CD8-positive, alpha-beta memory T cell (primary cell): Measurements from ENCODE around the gene PACC1. TPM values are rescaled to one million over a fixed set of nuclear protein-coding genes. Genes with fewer than 3 reads are reported as not detected.

ENCODE experiments used
- CTCF ChIA-PET: fragments of 350-600 bp; sonication (Branson Sonifier 250); formaldehyde crosslinking; loops from one replicate; lab custom pipeline; 2021; ENCODE audit warnings: antibody characterized with exemption; lab: Charles Lee
- POLR2A ChIA-PET: fragments of 350-600 bp; sonication (Branson Sonifier 250); formaldehyde crosslinking; loops from one replicate; lab custom pipeline; 2021; ENCODE audit warnings: antibody characterized with exemption; lab: Charles Lee
- DNase-seq, 5 donors: peaks; one replicate each; pipeline versions ENCODE4 v3.0.0 to v3.0.0-alpha.2; 2020 to 2022; ENCODE audit warnings: mixed read lengths in 1 of 5
- H3K27ac ChIP-seq: one replicate; pipeline ENCODE4 v1.7.0; 2013; ENCODE audit warnings: low read depth, mild to moderate bottlenecking, low read length, moderate library complexity
- H3K27me3 ChIP-seq: 2 replicates; pipeline ENCODE4 v1.7.0; 2013; ENCODE audit warnings: low read length, mild to moderate bottlenecking; ENCODE audit not compliant: insufficient read depth, poor library complexity, severe bottlenecking
- H3K36me3 ChIP-seq: 2 replicates; pipeline ENCODE4 v1.7.0; 2013; ENCODE audit warnings: mild to moderate bottlenecking, low read length, moderate library complexity; ENCODE audit not compliant: insufficient read depth
- H3K4me1 ChIP-seq: 2 replicates; pipeline ENCODE4 v1.7.0; 2013; ENCODE audit warnings: mild to moderate bottlenecking, low read length, moderate library complexity; ENCODE audit not compliant: insufficient read depth
- H3K4me3 ChIP-seq: 2 replicates; pipeline ENCODE4 v1.7.0; 2013; ENCODE audit warnings: mild to moderate bottlenecking, low read length
- H3K9me3 ChIP-seq: 2 replicates; pipeline ENCODE4 v1.7.0; 2013; ENCODE audit warnings: mild to moderate bottlenecking, low read length
- H3K27ac Mint-ChIP-seq, 8 donors: one replicate each; pipeline ENCODE4 v1.8.0; 2020 to 2021; ENCODE audit warnings: mixed read lengths in 8 of 8, mild to moderate bottlenecking in 6 of 8, inconsistent platforms in 3 of 8, moderate library complexity in 3 of 8
- H3K27me3 Mint-ChIP-seq, 2 donors: one replicate each; pipeline ENCODE4 v1.8.0; 2020 to 2021; ENCODE audit warnings: mixed read lengths in 2 of 2, mild to moderate bottlenecking in 1 of 2, moderate library complexity in 1 of 2
- H3K36me3 Mint-ChIP-seq, 3 donors: one replicate each; pipeline ENCODE4 v1.8.0; 2020 to 2021; ENCODE audit warnings: mixed read lengths in 3 of 3, inconsistent platforms in 1 of 3, mild to moderate bottlenecking in 1 of 3
- H3K4me1 Mint-ChIP-seq, 3 donors: one replicate each; pipeline ENCODE4 v1.8.0; 2020 to 2021; ENCODE audit warnings: mixed read lengths in 3 of 3, inconsistent platforms in 1 of 3, mild to moderate bottlenecking in 1 of 3
- H3K4me3 Mint-ChIP-seq, 7 donors: one replicate each; pipeline ENCODE4 v1.8.0; 2020 to 2021; ENCODE audit warnings: mixed read lengths in 7 of 7, mild to moderate bottlenecking in 6 of 7, moderate library complexity in 4 of 7, inconsistent platforms in 2 of 7
- H3K9me3 Mint-ChIP-seq, 5 donors: one replicate each; pipeline ENCODE4 v1.8.0; 2020 to 2022; ENCODE audit warnings: mixed read lengths in 5 of 5, mild to moderate bottlenecking in 3 of 5, moderate library complexity in 2 of 5, inconsistent platforms in 1 of 5
- polyA plus RNA-seq: library from polyadenylated mRNA; unstranded; fragments of 300-500 nt; fragmentation: Illumina TruSeq; gene quantifications from one replicate; pipeline ENCODE4 v1.2.3, GENCODE V29; 2021
- total RNA-seq, 2 experiments: library from RNA; stranded (reverse); gene quantifications; one replicate each; pipeline ENCODE4 v1.2.3, GENCODE V29; 2021

PACC1 gene
- total and polyA plus RNA-seq, 3 experiments from 2014 or later: 15.1 to 17.8 (median 16.9) TPM

DNA sequence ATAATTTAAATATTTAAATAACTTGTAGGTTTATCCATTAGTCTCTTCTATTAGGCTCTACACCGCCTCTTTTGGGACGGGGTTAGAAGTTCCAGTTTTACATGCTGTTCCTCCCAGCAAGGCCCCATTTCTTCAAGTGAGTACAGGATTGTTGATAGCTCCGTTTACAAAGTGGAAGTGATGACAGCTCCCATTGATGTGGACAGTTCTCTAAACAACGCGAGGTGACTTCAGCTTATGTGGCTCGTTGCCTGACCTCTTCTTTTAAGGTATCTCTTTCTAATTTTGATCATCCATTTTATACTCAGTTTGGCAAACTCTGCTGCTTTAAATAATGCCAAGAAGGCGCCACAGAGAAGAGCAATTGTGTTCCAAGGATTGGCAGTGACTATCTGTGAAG, 49.7 kb downstream of the PACC1 start:
- Mint-ChIP-seq H3K27ac (peak overlapping the region in 3 of 8 donors; percentile 2 to 43 (median 3)), H3K4me3 (no peak overlapping the region), H3K4me1 (peaks cover 0 to 10% (median 0%) of the 10 kb centered on the region in 3 donors), H3K9me3 (peaks cover 0 to 3% (median 0%) of the 10 kb centered on the region in 5 donors), H3K27me3 (no peaks in the 10 kb centered on the region), H3K36me3 (peaks cover 7 to 72% (median 20%) of the 10 kb centered on the region in 3 donors)
- Histone ChIP-seq H3K27me3 (no peaks in the 10 kb centered on the region), H3K4me1 (no peaks in the 10 kb centered on the region), H3K4me3 (no peak overlapping the region), H3K27ac (no peak overlapping the region), H3K9me3 (no peaks in the 10 kb centered on the region), H3K36me3 (peaks cover 13% of the 10 kb centered on the region)
- CTCF ChIA-PET: interaction anchor here (2.5 to 5.0 kb wide), 3 partner anchors 92 to 302 kb away, joined by 10 to 46 read pairs (median 19); no protein-coding TSS in a partner anchor
- no peak for DNase-seq
- POLR2A ChIA-PET: no interaction called here

DNA sequence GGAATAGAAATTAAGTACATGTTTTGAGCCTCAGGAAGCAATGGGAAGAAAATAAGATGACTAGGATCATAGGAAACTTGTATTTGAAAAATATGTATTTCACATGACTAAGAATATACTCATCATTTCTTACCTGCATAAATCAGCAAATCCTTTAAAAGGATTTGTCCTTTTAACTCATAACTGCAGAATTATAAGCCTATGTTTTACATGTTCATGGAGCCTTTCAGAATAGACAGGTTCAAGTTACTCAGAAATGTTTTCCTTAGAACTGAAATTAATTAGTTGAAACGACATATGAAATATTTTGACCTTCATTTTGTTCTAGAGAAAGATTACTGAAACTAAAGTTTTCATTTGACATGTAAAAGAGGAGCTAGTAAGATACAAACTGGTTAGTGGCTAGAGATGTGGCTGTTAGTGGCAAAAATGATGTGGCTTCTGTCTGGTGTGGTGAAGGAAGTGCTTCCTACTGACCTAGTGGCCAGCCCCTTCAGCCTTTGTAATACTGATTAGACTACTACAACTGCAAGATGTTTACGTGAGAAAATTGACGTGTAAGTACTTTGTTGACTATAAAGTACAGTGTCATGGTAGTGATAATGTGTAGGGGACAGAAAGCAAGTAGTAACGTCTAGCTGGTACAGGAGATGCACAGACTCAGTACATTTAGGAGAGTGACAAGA, 54.7 kb downstream of the PACC1 start:
- Mint-ChIP-seq H3K36me3 (peaks cover 0 to 82% (median 16%) of the 10 kb centered on the region in 3 donors), H3K9me3 (no peaks in the 10 kb centered on the region), H3K4me1 (peaks cover 0 to 5% (median 0%) of the 10 kb centered on the region in 3 donors), H3K27ac (peak overlapping the region; percentile 13 to 94 (median 64)), H3K27me3 (no peaks in the 10 kb centered on the region), H3K4me3 (peak overlapping the region in 1 of 7 donors; percentile 11)
- CTCF ChIA-PET: no interaction called here
- POLR2A ChIA-PET: no interaction called here
- no peaks in the 10 kb centered on the region for H3K9me3 ChIP-seq
- no peak overlapping the region for H3K4me3 ChIP-seq
- H3K27me3 ChIP-seq: no peaks in the 10 kb centered on the region
- H3K4me1 ChIP-seq: no peaks in the 10 kb centered on the region
- peaks cover 39% of the 10 kb centered on the region for H3K36me3 ChIP-seq
- H3K27ac ChIP-seq: no peak overlapping the region
- no peak for DNase-seq

DNA sequence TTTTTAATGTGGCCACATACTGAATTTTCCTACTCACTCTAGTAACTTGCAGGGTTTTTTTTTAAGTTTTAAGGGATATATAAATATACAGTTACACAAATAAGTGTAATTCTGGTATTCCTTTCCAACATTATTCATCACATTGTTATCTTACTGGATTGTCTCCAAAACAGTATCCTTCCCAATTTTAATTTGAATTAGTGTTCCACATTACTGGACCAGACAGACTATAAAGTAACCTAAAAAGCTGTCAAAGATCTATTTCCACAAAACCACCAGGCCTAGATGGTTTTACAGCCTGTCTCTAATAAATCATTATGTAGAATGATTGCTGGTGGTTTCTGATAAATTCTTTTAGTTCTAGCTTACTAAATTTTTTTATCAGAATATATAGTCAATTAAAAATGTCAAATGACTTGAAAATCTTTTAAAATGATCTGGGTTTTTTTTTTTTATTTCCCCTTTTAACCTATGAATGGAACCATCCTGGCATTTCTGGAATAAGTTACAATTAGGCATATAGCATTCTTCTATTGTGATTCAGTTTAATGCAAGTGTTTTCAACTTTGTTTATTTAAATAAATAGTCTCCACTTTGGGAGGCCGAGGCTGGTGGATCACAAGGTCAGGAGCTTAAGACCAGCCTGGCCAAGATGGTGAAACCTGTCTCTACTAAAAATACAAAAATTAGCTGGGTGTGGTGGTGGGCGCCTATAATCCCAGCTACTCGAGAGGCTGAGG, 59.3 kb downstream of the PACC1 start:
- H3K4me1 Mint-ChIP-seq: peaks cover 3 to 9% (median 3%) of the 10 kb centered on the region in 3 donors
- peaks cover 5 to 79% (median 18%) of the 10 kb centered on the region in 3 donors for H3K36me3 Mint-ChIP-seq
- peaks cover 37% of the 10 kb centered on the region for H3K36me3 ChIP-seq
- peak overlapping the region in 1 of 8 donors; percentile 50 for H3K27ac Mint-ChIP-seq
- no peak for DNase-seq
- no peak overlapping the region for H3K27ac ChIP-seq
- CTCF ChIA-PET: interaction anchor here (1.1 to 1.5 kb wide), 3 partner anchors 12 to 98 kb away, joined by 3 read pairs; no protein-coding TSS in a partner anchor
- no peaks in the 10 kb centered on the region for H3K27me3 ChIP-seq
- POLR2A ChIA-PET: no interaction called here
- no peaks in the 10 kb centered on the region for H3K9me3 Mint-ChIP-seq
- no peak overlapping the region for H3K4me3 Mint-ChIP-seq
- H3K4me3 ChIP-seq: no peak overlapping the region
- H3K4me1 ChIP-seq: no peaks in the 10 kb centered on the region
- H3K27me3 Mint-ChIP-seq: no peaks in the 10 kb centered on the region
- no peaks in the 10 kb centered on the region for H3K9me3 ChIP-seq

DNA sequence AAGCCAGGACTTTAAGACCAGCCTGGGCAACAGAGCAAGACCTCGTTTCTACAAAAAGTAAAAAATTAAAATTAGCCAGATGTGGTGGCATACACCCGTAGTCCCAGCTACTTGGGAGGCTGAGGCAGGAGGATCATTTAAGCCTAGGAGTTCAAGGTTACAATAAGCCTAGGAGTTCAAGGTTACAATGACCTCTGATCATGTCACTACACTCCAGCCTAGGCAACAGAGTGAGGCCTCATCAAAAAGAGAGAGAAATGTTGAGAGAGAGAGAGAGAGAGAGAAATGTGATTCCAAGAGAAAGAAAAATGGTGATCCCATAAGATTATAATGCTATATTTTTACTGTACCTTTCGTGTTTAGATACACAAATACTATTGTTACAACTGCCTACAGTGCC, 60.2 kb downstream of the PACC1 start:
- no peaks in the 10 kb centered on the region for H3K9me3 Mint-ChIP-seq
- no peaks in the 10 kb centered on the region for H3K27me3 Mint-ChIP-seq
- H3K4me1 ChIP-seq: no peaks in the 10 kb centered on the region
- CTCF ChIA-PET: no interaction called here
- POLR2A ChIA-PET: no interaction called here
- H3K9me3 ChIP-seq: no peaks in the 10 kb centered on the region
- no peak overlapping the region for H3K27ac ChIP-seq
- H3K36me3 Mint-ChIP-seq: peaks cover 5 to 77% (median 14%) of the 10 kb centered on the region in 3 donors
- no peak overlapping the region for H3K4me3 ChIP-seq
- no peak for DNase-seq
- H3K27ac Mint-ChIP-seq: peak overlapping the region in 3 of 8 donors; percentile 13 to 58 (median 22)
- H3K27me3 ChIP-seq: no peaks in the 10 kb centered on the region
- no peak overlapping the region for H3K4me3 Mint-ChIP-seq
- H3K4me1 Mint-ChIP-seq: peaks cover 3 to 4% (median 3%) of the 10 kb centered on the region in 3 donors
- H3K36me3 ChIP-seq: peaks cover 35% of the 10 kb centered on the region

DNA sequence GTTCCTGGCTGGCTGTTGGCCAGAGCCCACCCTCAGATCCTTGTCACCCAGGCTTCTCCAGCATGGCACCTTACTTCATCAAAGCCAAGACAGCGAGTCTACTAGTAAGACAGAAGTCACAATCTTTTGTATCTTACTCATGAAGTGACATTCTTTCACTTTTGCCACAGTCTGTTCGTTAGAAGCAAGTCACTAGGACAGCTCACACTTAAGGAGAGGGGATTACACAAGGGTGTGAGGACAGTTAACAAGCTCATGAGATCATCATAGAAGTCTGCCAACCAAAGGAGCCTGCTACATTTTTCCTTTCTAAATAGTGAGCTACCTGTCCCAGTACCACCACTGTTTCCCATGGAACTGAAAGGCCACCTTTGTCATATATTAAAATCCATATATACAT, 61.5 kb downstream of the PACC1 start:
- no peak overlapping the region for H3K4me3 ChIP-seq
- H3K27me3 Mint-ChIP-seq: no peaks in the 10 kb centered on the region
- ChIA-PET POLR2A (no interaction called here), CTCF (interaction anchor here (1.1 kb wide), 1 partner anchor 283 kb away, joined by 4 read pairs; no protein-coding TSS in a partner anchor)
- no peaks in the 10 kb centered on the region for H3K9me3 Mint-ChIP-seq
- H3K27ac Mint-ChIP-seq: peak overlapping the region in 7 of 8 donors; percentile 24 to 85 (median 79)
- no peak overlapping the region for H3K4me3 Mint-ChIP-seq
- no peaks in the 10 kb centered on the region for H3K9me3 ChIP-seq
- H3K4me1 ChIP-seq: no peaks in the 10 kb centered on the region
- H3K27ac ChIP-seq: no peak overlapping the region
- peaks cover 29% of the 10 kb centered on the region for H3K36me3 ChIP-seq
- DNase-seq: no peak
- H3K4me1 Mint-ChIP-seq: peaks cover 3 to 4% (median 3%) of the 10 kb centered on the region in 3 donors
- H3K36me3 Mint-ChIP-seq: peaks cover 5 to 72% (median 11%) of the 10 kb centered on the region in 3 donors
- no peaks in the 10 kb centered on the region for H3K27me3 ChIP-seq

DNA sequence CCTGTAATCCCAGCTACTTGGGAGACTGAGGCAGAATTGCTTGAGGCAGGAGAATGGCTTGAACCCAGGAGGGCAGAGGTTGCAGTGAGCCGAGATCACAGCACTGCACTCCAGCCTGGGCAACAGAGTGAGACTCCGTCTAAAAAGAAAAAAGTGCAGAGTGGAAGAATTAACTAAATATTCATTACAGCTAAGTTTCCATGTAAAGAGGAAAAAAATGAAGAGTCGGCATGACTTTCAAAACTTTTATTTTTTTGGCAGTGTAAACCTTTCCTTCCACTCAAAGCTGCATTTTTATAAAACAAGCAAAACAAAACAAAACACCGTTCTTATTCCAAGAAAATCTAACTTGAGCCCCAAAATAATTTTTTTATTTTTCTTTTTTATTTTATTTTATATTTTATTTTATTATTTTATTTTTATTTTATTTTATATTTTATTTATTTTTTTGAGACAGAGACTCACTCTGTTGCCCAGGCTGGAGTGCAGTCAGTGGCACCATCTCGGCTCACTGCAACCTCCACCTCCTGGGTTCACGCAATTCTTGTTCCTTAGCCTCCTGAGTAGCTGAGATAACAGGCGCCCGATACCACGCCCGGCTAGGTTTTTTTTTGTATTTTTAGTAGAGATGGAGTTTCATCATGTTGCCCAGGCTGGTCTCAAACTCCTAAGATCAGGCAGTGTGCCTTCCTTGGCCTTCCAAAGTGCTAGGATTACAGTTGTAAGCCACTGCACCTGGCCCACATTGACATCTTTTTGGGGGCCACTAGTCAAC, 62.9 kb downstream of the PACC1 start:
- Histone ChIP-seq H3K9me3 (no peaks in the 10 kb centered on the region), H3K4me3 (no peak overlapping the region), H3K27me3 (no peaks in the 10 kb centered on the region), H3K27ac (no peak overlapping the region), H3K4me1 (no peaks in the 10 kb centered on the region), H3K36me3 (peaks cover 25% of the 10 kb centered on the region)
- ChIA-PET POLR2A (interaction anchor here (0.8 kb wide), 1 partner anchor 65 kb away, joined by 3 read pairs; no protein-coding TSS in a partner anchor), CTCF (interaction anchor here (1.1 to 1.2 kb wide), 2 partner anchors 104 to 282 kb away, joined by 3 to 4 read pairs; no protein-coding TSS in a partner anchor)
- H3K27ac Mint-ChIP-seq: peak overlapping the region in 6 of 8 donors; percentile 9 to 75 (median 39)
- peak overlapping the region in 1 of 7 donors; percentile 77 for H3K4me3 Mint-ChIP-seq
- no peaks in the 10 kb centered on the region for H3K27me3 Mint-ChIP-seq
- H3K4me1 Mint-ChIP-seq: peaks cover 3 to 7% (median 3%) of the 10 kb centered on the region in 3 donors
- no peak for DNase-seq
- no peaks in the 10 kb centered on the region for H3K9me3 Mint-ChIP-seq
- H3K36me3 Mint-ChIP-seq: peaks cover 5 to 73% (median 15%) of the 10 kb centered on the region in 3 donors

DNA sequence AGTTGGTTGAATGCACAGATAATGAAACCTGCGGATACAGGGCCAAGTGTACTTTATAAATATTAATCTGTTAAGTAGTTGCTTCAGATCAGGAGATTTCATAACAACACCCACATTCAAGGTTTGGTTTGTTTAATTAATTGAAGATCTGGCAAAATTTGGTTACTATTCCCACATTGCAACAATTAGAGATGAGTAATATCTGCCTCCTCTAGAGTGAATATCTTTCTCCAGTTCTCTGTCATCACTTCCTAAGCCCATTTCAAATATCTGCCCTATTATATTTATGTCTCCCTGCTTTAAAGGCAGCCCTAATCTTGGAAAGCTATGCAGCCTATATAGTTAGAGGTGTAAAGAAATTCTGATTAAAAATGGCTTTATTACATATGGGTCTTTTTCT, 68.1 kb downstream of the PACC1 start:
- Histone ChIP-seq H3K4me3 (no peak overlapping the region), H3K9me3 (no peaks in the 10 kb centered on the region), H3K27ac (no peak overlapping the region), H3K27me3 (no peaks in the 10 kb centered on the region), H3K36me3 (peaks cover 11% of the 10 kb centered on the region), H3K4me1 (no peaks in the 10 kb centered on the region)
- no peaks in the 10 kb centered on the region for H3K9me3 Mint-ChIP-seq
- CTCF ChIA-PET: no interaction called here
- DNase-seq: no peak
- H3K27me3 Mint-ChIP-seq: no peaks in the 10 kb centered on the region
- POLR2A ChIA-PET: no interaction called here
- no peak overlapping the region for H3K4me3 Mint-ChIP-seq
- H3K4me1 Mint-ChIP-seq: peaks cover 8 to 26% (median 9%) of the 10 kb centered on the region in 3 donors
- peak overlapping the region in 2 of 8 donors; percentile 6 to 21 for H3K27ac Mint-ChIP-seq
- peaks cover 5 to 72% (median 17%) of the 10 kb centered on the region in 3 donors for H3K36me3 Mint-ChIP-seq
